ENCODE results near the gene LSMEM2.

The LSMEM2 gene

DNA sequence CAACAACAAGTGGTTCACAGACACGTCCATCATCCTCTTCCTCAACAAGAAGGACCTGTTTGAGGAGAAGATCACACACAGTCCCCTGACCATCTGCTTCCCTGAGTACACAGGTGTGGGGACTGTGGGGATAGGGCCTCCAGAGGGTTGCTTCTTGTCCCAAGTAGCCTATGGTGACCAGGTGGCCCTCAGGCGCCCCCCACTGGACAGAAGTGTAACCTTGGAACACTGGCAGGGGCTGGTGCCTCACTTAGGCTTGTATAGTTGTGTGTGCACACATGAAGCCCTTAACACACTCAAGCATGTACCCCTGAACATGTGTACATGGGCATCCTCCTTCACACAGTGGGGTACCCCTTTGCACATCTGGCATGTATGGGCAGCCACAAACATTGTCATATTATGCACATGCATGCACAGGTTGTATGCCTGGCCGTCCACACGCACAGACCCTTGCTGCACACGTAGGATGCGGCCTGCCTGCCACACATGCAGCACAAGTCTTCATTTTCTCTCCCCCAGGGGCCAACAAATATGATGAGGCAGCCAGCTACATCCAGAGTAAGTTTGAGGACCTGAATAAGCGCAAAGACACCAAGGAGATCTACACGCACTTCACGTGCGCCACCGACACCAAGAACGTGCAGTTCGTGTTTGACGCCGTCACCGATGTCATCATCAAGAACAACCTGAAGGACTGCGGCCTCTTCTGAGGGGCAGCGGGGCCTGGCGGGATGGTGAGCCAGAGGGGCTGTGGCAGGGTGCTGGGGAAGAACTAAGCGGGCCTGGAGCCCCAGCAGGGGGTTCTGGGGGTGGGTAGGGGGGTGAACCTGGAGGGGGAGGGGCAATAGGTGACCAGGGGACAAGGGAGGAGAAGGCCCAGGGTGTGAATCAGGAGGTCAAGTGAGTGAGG lies 21.7 kb upstream of the LSMEM2 start:
- Mint-ChIP-seq H3K36me3 (ENCODE audit: low read depth) (peaks cover 20% of the 10 kb centered on the region), H3K4me3 (peak overlapping the region in 1 of 3 experiments; percentile 21)

DNA sequence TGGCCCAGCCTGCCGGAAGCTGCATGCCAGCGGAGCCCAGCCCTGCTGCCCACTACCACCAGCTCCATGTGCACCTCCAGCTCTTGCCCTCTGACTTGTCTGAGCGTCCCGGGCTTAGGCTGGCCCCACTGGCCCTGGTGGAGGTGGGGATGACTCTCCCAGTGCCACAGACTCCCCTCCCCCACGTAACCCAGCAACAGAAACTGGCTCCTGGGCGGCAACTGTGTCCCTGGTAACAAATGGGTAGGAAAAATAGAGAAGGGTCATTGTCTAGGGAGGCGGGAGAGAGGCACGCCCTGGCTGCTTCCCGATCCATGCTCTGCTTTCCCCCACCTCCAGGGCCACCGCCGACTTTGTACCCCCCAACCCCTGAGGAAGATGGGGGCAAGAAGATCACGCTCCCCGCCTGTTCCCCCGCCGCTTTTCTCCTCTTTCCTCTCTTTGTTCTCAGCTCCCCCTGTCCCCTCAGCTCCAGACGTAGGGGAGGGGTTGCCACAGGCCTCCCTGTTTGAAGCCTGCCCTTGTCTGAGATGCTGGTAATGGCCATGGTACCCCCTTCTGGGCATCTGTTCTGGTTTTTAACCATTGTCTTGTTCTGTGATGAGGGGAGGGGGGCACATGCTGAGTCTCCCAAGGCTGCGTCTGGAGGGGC lies 20.7 kb upstream of the LSMEM2 start:
- peak overlapping the region in 2 of 3 experiments; percentile 41 to 46 for H3K4me3 Mint-ChIP-seq
- no peak for TF ChIP-seq CTCF (IDR thresholded peaks at IDR 0.05; ENCODE audit: unreplicated experiment in 3 of 3)

More for the DNA sequence above, 21.7 kb upstream of the LSMEM2 start:
- Mint-ChIP-seq H3K4me1 (peaks cover 32% of the 10 kb centered on the region), H3K27ac (peak overlapping the region; percentile 19 to 96 (median 65)), H3K9me3 (no peaks in the 10 kb centered on the region), H3K27me3 (ENCODE audit: low read depth) (no peaks in the 10 kb centered on the region)
- TF ChIP-seq CTCF (IDR thresholded peaks at IDR 0.05; ENCODE audit: unreplicated experiment in 3 of 3), result peak; percentile 34 to 42 (median 35)

DNA sequence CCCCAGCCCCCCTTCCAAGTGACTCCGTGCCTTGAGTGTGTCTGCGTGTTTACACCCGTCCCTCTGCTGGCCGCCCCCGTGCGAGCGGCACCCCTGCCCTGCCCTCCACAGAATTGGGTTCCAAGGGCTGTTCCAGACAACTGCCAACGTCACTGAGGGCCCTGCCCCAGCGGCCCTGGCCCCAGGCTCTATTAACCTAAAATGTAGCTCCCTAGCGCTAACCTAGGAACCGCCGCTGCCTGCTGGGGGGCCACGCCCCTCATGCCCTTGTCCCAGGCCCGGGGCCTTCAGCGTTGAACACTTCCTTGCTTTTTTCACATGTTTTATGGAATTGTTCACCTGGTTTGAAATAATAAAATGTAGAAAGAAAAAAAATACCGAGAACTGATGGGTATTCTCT lies 19.9 kb upstream of the LSMEM2 start:
- TF ChIP-seq CTCF (IDR thresholded peaks at IDR 0.05; ENCODE audit: unreplicated experiment in 3 of 3), result no peak
- Mint-ChIP-seq H3K9me3 (no peaks in the 10 kb centered on the region), H3K36me3 (ENCODE audit: low read depth) (peaks cover 16% of the 10 kb centered on the region)

More for the DNA sequence above, 20.7 kb upstream of the LSMEM2 start:
- H3K4me1 Mint-ChIP-seq, result peaks cover 40% of the 10 kb centered on the region
- H3K9me3 Mint-ChIP-seq, result no peaks in the 10 kb centered on the region
- H3K36me3 Mint-ChIP-seq (ENCODE audit: low read depth), result peaks cover 20% of the 10 kb centered on the region
- H3K27ac Mint-ChIP-seq, result peak overlapping the region; percentile 96 to 99 (median 99)
- H3K27me3 Mint-ChIP-seq (ENCODE audit: low read depth), result no peaks in the 10 kb centered on the region

GRCh38 chr3:50259432-50260026 lies 19.4 kb upstream of the LSMEM2 start:
- no peaks in the 10 kb centered on the region for H3K27me3 Mint-ChIP-seq (ENCODE audit: low read depth)
- H3K4me3 Mint-ChIP-seq, result peak overlapping the region; percentile 79 to 87 (median 87)
- peak overlapping the region; percentile 96 to 99 (median 99) for H3K27ac Mint-ChIP-seq
- H3K36me3 Mint-ChIP-seq (ENCODE audit: low read depth), result peaks cover 16% of the 10 kb centered on the region
- no peak for TF ChIP-seq CTCF (IDR thresholded peaks at IDR 0.05; ENCODE audit: unreplicated experiment in 3 of 3)
- no peaks in the 10 kb centered on the region for H3K9me3 Mint-ChIP-seq
- peaks cover 48% of the 10 kb centered on the region for H3K4me1 Mint-ChIP-seq

More for the DNA sequence above, 19.9 kb upstream of the LSMEM2 start:
- H3K27me3 Mint-ChIP-seq (ENCODE audit: low read depth), result no peaks in the 10 kb centered on the region
- peaks cover 42% of the 10 kb centered on the region for H3K4me1 Mint-ChIP-seq
- peak overlapping the region; percentile 96 to 99 (median 99) for H3K27ac Mint-ChIP-seq
- peak overlapping the region in 2 of 3 experiments; percentile 38 to 45 for H3K4me3 Mint-ChIP-seq

DNA sequence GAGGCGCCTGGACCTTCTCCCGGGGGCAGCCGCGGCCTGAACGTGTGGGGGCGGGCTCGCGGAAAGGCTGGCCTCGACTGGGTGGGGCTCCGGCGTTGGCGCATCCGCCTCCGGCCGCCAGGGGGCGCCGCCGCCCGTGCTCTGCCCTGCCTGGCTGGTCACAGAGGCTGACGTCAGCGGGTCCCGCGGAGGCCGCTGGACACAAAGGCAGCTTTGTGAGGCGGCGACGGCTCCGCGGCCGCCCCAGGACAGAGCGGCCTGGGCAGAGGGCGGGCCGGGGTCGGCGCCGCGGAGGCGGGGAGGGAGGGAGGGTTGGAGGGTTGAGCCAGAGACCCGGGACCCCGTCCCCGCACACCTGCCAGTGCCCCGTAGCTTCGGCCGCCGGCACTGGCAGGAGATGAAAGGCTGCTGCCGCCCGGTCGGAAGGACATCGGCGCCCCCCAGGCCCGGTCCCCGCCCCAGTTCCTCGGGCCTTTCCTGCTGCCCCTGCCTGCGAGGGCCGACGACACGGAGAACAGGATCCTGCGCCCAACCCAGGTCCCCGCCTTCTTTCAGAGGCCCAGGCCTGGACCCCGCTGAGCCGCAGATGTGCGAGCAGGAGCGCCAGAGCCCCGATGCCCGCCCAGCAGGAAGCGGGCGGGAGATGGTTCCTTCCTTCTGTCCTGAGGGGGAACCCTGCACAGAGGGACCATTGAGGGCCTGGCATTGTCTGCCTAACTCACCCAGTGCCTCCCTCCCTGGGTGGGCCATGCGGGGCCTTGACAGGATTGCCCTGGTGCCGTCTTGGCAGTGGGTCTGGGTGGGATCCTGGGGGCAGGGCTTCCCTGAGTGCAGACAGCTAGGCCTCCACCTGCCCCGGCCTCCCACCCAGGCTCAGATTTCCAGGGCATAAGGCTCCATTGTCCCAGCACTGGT lies 18.6 kb upstream of the LSMEM2 start:
- no peaks in the 10 kb centered on the region for H3K27me3 Mint-ChIP-seq (ENCODE audit: low read depth)
- peaks cover 55% of the 10 kb centered on the region for H3K4me1 Mint-ChIP-seq
- H3K27ac Mint-ChIP-seq, result peak overlapping the region; percentile 97 to 99 (median 99)
- TF ChIP-seq CTCF (IDR thresholded peaks at IDR 0.05; ENCODE audit: unreplicated experiment in 3 of 3), result peak; percentile 96 to 98 (median 96)
- no peaks in the 10 kb centered on the region for H3K9me3 Mint-ChIP-seq
- peak overlapping the region; percentile 79 to 87 (median 87) for H3K4me3 Mint-ChIP-seq
- H3K36me3 Mint-ChIP-seq (ENCODE audit: low read depth), result peaks cover 16% of the 10 kb centered on the region

All from nephron (organoid).